Stomach (tissue), 4 donors: ENCODE measurements around the gene GPC6.

Experiments used
- CTCF ChIP-seq, 7 experiments: fragments of 450-650 bp in 4 of 7; fragments of 200-600 bp in 3 of 7; sonication (generic) in 3 of 7; IDR thresholded peaks; one replicate each; pipeline ENCODE4 v1.5.1; 2016 to 2019; ENCODE audit warnings: antibody characterized with exemption in 7 of 7, control low read depth in 2 of 7, mild to moderate bottlenecking in 1 of 7
- POLR2A ChIP-seq, 4 donors: fragments of 450-650 bp; IDR thresholded peaks; one replicate each; pipeline ENCODE4 v1.6.1; 2016; ENCODE audit warnings: antibody characterized with exemption in 4 of 4, control low read depth in 2 of 4, mild to moderate bottlenecking in 1 of 4, moderate library complexity in 1 of 4

GRCh38 chr13:94168783-94169453, 942.3 kb downstream of the GPC6 start:
- no peak for TF ChIP-seq CTCF (IDR thresholded peaks at IDR 0.05)
- TF ChIP-seq POLR2A (IDR thresholded peaks at IDR 0.05): no peak
